ENCODE measurements around the gene REPS1. TPM values are rescaled to one million over a fixed set of nuclear protein-coding genes. Genes with fewer than 3 reads are reported as not detected.

Gene REPS1
- total RNA-seq, 1 donor from 2014 or later, result 23.4 TPM

- no peak for DNase-seq (ENCODE audit: low read depth in 2 of 2)
Observed at GRCh38 chr6:138931660-138932059, 56.4 kb downstream of the REPS1 start.

GRCh38 chr6:138926579-138926978, 61.5 kb downstream of the REPS1 start:
- no peak for DNase-seq (ENCODE audit: low read depth in 2 of 2)

DNA sequence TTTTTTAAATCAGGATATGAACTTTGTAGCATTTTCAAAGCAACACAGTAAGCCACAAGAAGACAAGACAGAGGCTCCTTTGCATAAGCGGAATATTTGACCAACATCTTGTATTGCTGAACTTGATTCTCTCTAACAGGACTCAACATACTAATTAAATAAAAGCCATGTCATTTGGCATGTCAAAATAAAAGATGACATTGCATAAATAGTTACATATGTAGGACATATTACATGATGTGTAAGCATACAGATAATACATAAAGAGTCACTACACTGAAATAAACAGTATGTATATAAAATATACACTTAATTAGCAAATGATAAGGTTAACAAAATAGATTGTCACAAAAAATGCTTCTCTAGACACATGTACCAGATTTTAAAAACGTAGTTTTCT, 62.2 kb downstream of the REPS1 start:
- no peak for DNase-seq (ENCODE audit: low read depth in 2 of 2)

- no peak for DNase-seq (ENCODE audit: low read depth in 2 of 2)
Observed at GRCh38 chr6:138923561-138923960, 64.5 kb downstream of the REPS1 start.

DNA sequence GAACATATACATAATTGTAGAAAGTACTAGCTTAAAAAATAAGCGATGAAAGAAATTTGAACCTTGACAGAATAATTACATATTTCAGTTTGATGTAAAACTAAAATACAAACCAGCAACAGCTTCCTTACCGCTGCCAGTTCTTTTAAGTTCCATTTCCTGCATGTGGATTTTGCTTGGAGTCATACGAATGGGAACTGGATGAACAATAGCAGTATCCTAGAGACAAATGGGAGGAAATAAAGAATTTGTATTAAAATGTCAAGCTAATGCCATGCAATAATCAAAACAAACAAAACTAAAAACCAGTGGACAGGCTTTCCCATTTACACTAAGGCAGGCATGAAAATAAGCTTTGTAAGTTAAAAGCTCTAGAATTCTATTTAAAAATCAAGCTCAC, 67.1 kb downstream of the REPS1 start:
- DNase-seq (ENCODE audit: low read depth in 2 of 2), result peak; percentile 73 to 80

DNA sequence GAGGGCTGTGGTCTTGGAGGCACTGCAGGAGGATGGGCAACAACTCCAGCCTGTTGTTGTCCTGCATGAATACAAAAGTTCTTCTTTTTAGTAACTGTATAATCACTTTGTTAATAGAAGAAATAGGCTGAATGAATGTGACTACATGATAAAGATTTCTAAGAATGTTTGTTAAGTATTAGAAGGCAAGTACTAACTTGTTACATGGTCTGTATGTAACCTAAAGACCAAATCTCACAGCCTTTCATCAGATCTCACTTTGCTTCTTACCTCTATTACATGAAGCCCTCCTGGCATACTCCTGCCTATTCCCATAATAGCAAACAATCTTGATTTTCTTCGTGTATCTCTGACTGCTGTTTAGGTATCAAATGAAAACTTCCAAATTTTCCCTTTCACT, 73.4 kb downstream of the REPS1 start:
- DNase-seq (ENCODE audit: low read depth in 2 of 2), result no peak

DNA sequence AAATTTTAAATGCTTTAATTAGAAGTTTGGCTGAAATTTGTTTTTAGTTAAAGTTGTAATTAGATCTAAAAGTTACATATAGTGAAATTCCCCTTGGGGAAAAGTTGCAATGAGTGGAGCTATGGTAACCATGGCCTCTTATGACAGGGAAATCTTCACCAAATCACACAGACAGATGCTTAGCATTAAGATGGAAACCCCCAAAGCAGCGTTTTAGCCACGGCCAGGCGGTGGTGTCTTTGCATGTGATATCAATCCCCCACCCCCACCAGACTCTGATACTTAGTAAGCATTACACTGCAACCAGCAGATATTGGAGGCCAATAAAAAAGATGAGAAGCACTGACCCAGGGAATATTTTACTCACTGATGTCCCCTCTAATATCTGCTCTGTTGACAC, 75.7 kb downstream of the REPS1 start:
- no peak for DNase-seq (ENCODE audit: low read depth in 2 of 2)

- DNase-seq (ENCODE audit: low read depth in 2 of 2), result no peak
Observed at GRCh38 chr6:138909975-138910374, 78.1 kb downstream of the REPS1 start.

DNA sequence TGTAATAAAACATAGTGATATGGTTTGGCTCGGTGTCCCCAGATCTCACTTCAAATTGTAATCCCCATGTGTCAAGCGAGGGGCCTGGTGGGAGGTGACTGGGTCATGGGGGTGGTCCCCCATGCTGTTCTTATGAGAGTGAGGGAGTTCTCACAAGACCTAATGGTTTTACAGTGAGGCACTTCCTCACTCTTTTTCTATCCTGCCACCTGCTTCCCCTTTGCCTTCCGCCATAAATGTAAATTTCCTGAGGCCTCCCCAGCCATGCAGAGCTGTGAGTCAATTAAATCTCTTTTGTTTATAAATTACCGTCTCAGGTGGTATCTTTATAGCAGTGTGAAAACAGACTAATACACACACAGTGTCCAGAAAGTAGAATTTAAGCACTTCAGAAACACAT, 78.5 kb downstream of the REPS1 start:
- DNase-seq (ENCODE audit: low read depth in 2 of 2), result no peak

DNA sequence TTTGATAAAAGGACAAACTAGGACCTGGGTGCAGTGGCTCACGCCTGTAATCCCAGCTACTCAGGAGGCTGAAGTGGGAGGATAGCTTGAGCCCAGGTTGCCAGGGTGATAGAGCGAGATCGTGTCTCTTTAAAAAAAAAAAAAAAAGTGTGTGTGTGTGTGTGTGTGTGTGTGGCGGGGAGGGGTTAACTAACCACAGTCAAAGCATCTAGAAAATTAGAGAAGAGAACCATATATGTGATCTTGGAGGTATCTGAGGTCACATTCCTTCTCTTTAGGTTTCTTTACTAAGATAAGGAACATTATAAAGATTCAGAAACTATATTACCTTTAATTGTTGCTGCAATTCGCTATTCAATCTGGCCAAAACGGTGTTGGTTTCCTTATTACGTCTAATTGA, 80.9 kb downstream of the REPS1 start:
- no peak for DNase-seq (ENCODE audit: low read depth in 2 of 2)

- no peak for DNase-seq (ENCODE audit: low read depth in 2 of 2)
Observed at GRCh38 chr6:138897031-138897430, 91.0 kb downstream of the REPS1 start.

DNA sequence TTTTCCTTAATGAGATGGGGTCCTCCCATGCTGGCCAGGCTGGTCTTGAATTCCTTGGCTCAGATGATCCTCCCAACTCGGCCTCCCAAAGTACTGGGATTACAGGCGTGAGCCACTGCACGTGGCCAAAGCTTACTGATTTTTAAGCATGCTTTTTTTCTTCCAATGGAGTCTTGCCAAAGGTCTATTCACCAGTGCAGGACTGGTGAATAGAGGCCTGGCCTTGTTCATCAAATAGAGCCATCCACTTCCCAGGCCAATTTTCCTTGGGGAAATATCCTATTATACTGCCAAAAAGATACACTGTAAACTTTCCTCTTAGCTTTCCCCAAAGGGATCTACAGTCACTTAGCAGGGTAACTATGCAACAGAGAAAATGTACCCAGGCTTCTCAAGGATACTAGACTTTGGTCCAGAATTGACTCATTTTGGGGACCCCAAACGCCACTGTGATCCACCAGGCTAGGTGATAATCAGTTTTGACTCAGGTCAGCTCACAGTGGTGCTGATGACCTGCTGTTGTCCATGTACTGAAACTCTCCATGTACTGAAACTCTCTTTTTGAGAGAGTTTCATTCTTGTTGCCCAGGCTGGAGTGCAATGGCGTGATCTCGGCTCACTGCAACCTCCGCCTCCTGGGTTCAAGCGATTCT, 91.8 kb downstream of the REPS1 start:
- DNase-seq (ENCODE audit: low read depth in 2 of 2), result no peak

DNA sequence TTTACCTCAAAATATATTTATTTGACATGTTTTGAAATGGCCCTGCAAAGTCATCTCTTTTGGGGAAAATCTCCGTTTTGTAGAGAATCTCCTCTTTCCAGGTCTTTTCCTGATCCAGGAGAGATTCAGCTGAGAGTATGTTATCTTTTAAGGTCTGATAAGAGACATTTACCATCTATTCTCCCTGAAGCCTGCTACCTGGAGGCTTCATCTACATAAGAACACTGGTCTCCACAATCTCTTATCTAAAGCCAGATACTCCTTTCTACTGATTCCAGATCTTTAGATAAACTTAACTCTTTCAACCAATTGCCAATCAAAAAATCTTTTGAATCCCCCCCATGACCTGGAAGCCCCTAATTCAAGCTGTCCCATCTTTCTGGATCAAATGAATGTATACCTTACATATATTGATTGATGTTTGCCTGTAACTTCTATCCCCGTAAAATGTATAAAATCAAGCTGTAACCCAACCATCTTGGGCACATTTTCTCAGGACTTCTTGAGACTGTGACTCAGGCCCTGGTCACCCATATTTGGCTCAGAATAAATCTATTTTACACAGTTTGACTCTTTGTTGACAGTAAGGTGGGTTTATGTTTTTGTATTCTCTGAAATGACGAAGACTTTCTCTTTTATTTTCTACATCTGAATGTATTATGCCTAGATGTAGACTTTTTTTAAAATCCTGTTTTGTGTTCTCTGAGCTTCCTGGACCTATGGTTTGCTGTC, 96.6 kb downstream of the REPS1 start:
- DNase-seq (ENCODE audit: low read depth in 2 of 2), result no peak

DNA sequence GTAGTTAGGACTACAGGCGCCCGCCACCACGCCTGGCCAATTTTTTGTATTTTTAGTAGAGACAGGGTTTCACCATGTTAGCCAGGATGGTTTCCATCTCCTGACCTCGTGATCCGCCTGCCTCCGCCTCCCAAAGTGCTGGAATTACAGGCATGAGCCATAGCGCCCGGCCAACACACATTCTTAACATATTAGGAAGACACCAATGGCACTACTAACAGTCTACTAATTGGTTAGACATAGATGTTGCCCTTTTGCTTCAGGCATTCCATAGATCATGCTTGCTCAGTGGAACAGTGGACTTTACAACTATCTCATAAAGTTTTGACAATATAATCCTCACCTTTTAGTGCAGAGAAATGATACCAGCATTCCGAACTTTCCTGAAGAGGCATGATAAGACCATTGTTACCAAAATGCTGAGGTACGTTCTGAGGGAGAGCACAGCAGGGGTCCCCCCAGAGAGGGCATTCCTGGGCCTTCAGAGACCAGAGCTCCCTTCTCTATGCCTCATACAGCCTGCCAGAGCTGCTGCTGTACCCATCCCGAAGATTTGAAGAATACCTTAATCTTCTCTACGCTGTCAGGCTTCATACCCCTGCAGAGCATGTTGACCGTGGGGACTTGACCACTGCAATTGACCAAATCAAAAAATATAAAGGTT, 102.8 kb downstream of the REPS1 start:
- DNase-seq (ENCODE audit: low read depth in 2 of 2), result no peak

DNA sequence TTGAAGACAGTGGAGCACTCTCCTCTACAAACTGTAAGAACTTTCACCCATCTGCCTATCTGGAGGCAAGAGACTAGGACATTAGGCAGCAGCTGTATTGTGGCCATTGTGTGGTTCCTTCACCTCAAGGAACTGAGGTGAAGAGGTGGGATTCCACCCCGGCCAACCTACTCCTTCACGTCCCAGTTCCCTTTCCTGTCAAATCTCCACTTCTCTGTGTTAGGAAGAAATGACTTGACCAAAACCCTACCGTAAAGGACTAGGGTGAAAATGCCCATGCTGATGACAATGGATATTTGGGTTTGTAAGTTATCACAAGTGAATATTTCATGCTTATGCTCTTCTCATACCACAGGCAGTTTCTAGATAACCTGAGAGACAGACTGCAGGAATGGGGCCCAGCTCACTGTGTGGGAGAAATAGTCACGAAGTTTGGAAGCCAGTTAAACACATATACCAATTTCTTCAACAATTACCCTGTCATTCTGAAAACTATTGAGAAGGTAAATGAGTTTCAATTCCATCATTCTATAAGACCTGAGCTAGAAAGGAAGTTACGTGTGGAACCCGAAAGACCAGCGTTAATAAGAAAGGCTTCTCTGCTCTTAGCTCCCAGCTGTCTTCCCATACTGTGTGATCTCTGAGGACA, 105.6 kb downstream of the REPS1 start:
- DNase-seq (ENCODE audit: low read depth in 2 of 2), result no peak

GRCh38 chr6:138873191-138873590, 114.9 kb downstream of the REPS1 start:
- no peak for DNase-seq (ENCODE audit: low read depth in 2 of 2)

DNA sequence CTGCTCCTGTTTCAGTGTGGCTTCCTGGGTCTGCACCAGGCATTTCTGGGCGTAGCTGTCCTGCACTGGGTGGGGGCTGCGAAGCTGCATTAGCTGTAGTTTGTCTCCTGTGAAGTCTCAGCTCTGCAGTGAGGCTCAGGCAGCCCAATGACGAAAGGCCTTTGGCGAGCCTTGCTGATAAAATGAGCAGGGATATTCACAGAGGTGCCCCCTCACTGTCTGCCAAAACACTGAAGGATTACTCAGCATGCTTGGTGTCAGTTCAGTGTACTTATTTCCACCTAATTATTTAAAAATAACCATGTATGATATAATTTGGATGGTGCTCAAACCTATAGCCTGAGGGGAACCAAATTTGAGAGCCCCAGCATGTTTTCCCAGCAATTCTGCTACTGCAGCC, 118.7 kb downstream of the REPS1 start:
- no peak for DNase-seq (ENCODE audit: low read depth in 2 of 2)

DNA sequence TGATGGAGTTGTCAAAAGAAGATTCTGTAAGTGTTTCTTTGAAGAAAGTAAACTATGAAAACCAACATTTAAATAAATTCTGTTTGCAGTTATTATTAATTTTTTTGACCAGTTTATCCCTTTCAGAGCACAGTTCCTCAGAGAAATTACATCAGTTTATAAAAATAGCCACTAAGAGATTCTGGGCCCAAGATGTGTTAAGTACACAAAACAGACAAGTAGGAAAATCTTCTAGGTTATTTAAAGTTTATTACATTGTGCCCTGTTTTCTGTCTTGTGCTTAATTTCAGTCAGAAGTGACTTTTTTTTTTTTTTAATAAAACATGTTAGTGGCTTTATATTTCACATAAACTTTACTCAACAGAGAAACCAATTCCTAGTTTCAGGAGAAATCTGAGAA, 119.9 kb downstream of the REPS1 start:
- DNase-seq (ENCODE audit: low read depth in 2 of 2), result no peak

DNA sequence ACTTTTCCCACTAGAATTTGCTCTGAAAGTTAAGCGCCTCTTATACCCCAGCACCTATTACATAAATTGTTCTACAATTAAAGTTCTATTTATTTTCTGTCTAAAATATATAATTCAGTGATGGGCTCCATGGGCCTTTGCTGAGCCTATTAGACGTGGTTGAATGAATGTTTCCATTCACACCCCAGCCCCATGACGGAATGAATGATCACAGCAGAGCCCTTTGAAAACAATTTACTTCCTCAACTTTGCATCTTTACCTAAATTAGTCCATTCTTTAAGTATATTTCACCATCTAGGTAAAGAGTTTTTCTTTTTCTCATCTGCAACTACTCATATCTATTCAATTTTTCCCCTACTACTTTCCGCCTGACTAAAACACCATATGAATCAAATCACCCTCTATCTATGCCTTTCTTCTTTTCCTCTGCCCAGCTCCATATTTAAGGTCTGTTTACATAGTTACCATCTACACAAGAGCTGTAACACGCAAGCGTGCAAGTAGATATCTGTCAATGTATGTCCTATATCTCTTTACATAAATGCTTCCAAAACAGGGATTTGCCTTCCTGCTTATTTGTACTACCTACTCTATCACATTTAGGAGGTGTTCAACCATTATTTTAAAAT, 122.5 kb downstream of the REPS1 start:
- no peak for DNase-seq (ENCODE audit: low read depth in 2 of 2)

DNA sequence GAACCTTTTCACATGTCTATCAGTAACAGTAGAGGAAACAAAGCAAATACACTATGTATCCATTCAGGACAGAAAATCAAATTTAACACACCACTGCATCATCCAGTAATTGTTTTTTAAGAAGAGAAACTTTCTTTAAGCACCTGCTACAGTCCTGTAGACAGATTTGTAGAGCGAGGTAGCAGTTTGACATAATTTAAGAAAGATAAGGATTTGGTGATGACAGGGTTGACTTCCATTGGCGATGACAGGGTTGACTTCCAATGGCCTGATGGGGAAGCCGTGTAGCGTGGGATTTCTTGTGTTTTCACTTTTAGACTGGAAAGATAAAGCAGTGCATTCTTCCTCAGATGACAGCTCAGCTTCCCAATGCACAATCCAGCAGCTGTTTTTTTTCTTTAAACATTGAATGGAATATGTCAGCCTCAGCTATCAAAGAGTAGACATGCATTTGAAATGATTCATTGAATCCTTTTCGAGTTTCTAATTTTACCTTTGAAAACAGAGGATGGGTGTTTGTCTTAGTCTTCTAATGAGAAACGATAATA, 123.6 kb downstream of the REPS1 start:
- DNase-seq (ENCODE audit: low read depth in 2 of 2), result no peak

- DNase-seq (ENCODE audit: low read depth in 2 of 2), result no peak
Observed at GRCh38 chr6:138863321-138863720, 124.7 kb downstream of the REPS1 start.

DNA sequence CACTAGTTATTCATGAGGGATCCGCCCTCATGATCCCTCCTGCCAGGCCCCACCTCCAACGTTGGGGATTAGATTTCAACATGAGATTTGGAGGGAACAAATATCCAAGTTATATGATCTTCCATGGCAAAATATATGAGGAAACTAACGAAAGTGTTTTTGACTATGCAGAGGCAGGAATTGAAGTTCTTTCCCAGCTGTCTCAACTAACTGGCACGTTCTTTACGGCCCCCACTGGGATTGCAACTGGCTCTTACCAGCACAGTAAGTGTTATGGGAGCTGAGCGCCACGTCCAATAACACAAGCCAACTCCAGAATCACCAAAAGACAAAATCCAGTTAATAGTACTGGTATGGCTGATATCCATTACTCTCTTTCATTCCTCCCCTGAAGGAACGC, 125.6 kb downstream of the REPS1 start:
- DNase-seq (ENCODE audit: low read depth in 2 of 2), result no peak
